H1 (cell line): ENCODE results near the gene VARS2. TPM values are rescaled to one million over a fixed set of nuclear protein-coding genes. Genes with fewer than 3 reads are reported as not detected.

Experiments used
- CTCF ChIA-PET: fragments of 300-600 bp; sonication (Branson Sonifier 250); formaldehyde crosslinking; loops from one replicate; lab custom pipeline; 2021; ENCODE audit not compliant: partially characterized antibody; lab: Charles Lee
- POLR2A ChIA-PET: fragments of 300-600 bp; sonication (Branson Sonifier 250); formaldehyde crosslinking; loops from one replicate; lab custom pipeline; 2021; ENCODE audit warnings: inconsistent platforms; ENCODE audit not compliant: partially characterized antibody; lab: Charles Lee
- DNase-seq, 2 experiments: peaks; one replicate each; pipeline versions ENCODE4 v3.0.0 to v3.0.0-alpha.2; 2010 to 2022; ENCODE audit warnings: low spot score in 2 of 2, low read depth in 1 of 2, mixed read lengths in 1 of 2
- FAIRE-seq: peaks from 2 replicates; lab custom pipeline; 2011; peaks lifted over from hg19 to GRCh38; lab: Jason Lieb, UNC
- H2AFZ ChIP-seq: 2 replicates; pipeline ENCODE4 v1.8.1; 2012; ENCODE audit warnings: low read length, inconsistent platforms
- H2AK5ac ChIP-seq: 2 replicates; pipeline ENCODE4 v1.6.1; 2013; ENCODE audit warnings: low read depth, low read length
- H2BK120ac ChIP-seq: replicated peaks from 2 replicates; pipeline ENCODE3; 2013; ENCODE audit warnings: low read depth, low read length, inconsistent platforms
- H2BK12ac ChIP-seq: 2 replicates; pipeline ENCODE4 v1.6.1; 2013; ENCODE audit warnings: low read depth, low read length
- H2BK15ac ChIP-seq: 2 replicates; pipeline ENCODE4 v1.6.1; 2013; ENCODE audit warnings: low read length
- H2BK20ac ChIP-seq: 2 replicates; pipeline ENCODE4 v1.6.1; 2013; ENCODE audit warnings: low read length
- H2BK5ac ChIP-seq: 2 replicates; pipeline ENCODE4 v1.6.1; 2013; ENCODE audit warnings: low read depth, low read length
- H3K14ac ChIP-seq: 2 replicates; pipeline ENCODE4 v1.6.1; 2013; ENCODE audit warnings: inconsistent platforms; ENCODE audit not compliant: insufficient read length
- H3K18ac ChIP-seq: 2 replicates; pipeline ENCODE4 v1.6.1; 2013; ENCODE audit warnings: low read length; ENCODE audit errors: extremely low read depth
- H3K23ac ChIP-seq: 2 replicates; pipeline ENCODE4 v1.6.1; 2013; ENCODE audit warnings: inconsistent platforms; ENCODE audit not compliant: insufficient read length
- H3K23me2 ChIP-seq: 2 replicates; pipeline ENCODE4 v1.6.1; 2013; ENCODE audit warnings: low read depth, low read length
- H3K27ac ChIP-seq: 2 replicates; pipeline ENCODE4 v1.6.1; 2011; ENCODE audit warnings: low read depth, low read length, inconsistent platforms
- H3K27me3 ChIP-seq, 4 experiments: replicated peaks in 1 of 4; 1 replicate in 1 of 4; 2 replicates in 3 of 4; pipeline versions ENCODE4 v1.6.1 to v1.8.1; 2011 to 2013; ENCODE audit warnings: low read length in 3 of 4, mild to moderate bottlenecking in 3 of 4, inconsistent platforms in 2 of 4, mixed read lengths in 2 of 4, moderate library complexity in 1 of 4; ENCODE audit not compliant: control insufficient read depth in 3 of 4, insufficient read depth in 3 of 4; ENCODE audit errors: extremely low read depth in 1 of 4
- H3K36me3 ChIP-seq, 4 experiments: 2 replicates each; pipeline versions ENCODE4 v1.6.1 to v1.8.1; 2011 to 2013; ENCODE audit warnings: mild to moderate bottlenecking in 4 of 4, low read length in 3 of 4, moderate library complexity in 2 of 4, control low read depth in 1 of 4, inconsistent platforms in 1 of 4; ENCODE audit not compliant: insufficient read depth in 4 of 4, control insufficient read depth in 2 of 4
- H3K4ac ChIP-seq: replicated peaks from 2 replicates; pipeline ENCODE3; 2013; ENCODE audit warnings: low read length, low read depth, mixed read lengths, inconsistent platforms; ENCODE audit not compliant: insufficient read length
- H3K4me1 ChIP-seq, 4 experiments: replicated peaks in 1 of 4; 1 replicate in 1 of 4; 2 replicates in 3 of 4; pipeline versions ENCODE4 v1.6.1 to v1.8.1; 2011 to 2013; ENCODE audit warnings: low read length in 3 of 4, inconsistent platforms in 2 of 4, mixed read lengths in 1 of 4; ENCODE audit not compliant: insufficient read depth in 4 of 4, control insufficient read depth in 3 of 4
- H3K4me2 ChIP-seq, 2 experiments: 2 replicates each; pipeline versions ENCODE4 v1.6.1 to v1.8.1; 2011 to 2013; ENCODE audit warnings: low read depth in 2 of 2, low read length in 2 of 2, control low read depth in 1 of 2, inconsistent platforms in 1 of 2, mild to moderate bottlenecking in 1 of 2; ENCODE audit not compliant: insufficient read depth in 1 of 2
- H3K4me3 ChIP-seq, 4 experiments: fragments of 200-600, 300-600 bp in 1 of 4; sonication (generic), shearing (Covaris generic), sonication (Bioruptor Twin) in 1 of 4; 2 replicates each; pipeline versions ENCODE4 v1.5.1 to v1.8.1; 2011 to 2016; ENCODE audit warnings: low read length in 4 of 4, low read depth in 3 of 4, control low read depth in 2 of 4, inconsistent platforms in 2 of 4, mild to moderate bottlenecking in 2 of 4, mixed read lengths in 1 of 4, moderate library complexity in 1 of 4; ENCODE audit not compliant: insufficient read depth in 2 of 4; ENCODE audit errors: extremely low read depth in 1 of 4
- H3K56ac ChIP-seq: replicated peaks from 2 replicates; pipeline ENCODE3; 2013; ENCODE audit warnings: low read depth, mild to moderate bottlenecking, mixed read lengths, low read length, inconsistent platforms; ENCODE audit not compliant: insufficient read length
- H3K79me1 ChIP-seq: 2 replicates; pipeline ENCODE4 v1.6.1; 2013; ENCODE audit warnings: low read depth, low read length, control low read depth
- H3K79me2 ChIP-seq, 2 experiments: 2 replicates each; pipeline versions ENCODE4 v1.6.1 to v1.8.1; 2012 to 2013; ENCODE audit warnings: low read length in 2 of 2, mild to moderate bottlenecking in 2 of 2, inconsistent platforms in 1 of 2; ENCODE audit not compliant: insufficient read depth in 2 of 2, control insufficient read depth in 1 of 2
- H3K9ac ChIP-seq, 4 experiments: replicated peaks in 1 of 4; 1 replicate in 1 of 4; 2 replicates in 3 of 4; pipeline versions ENCODE4 v1.6.1 to v1.8.1; 2011 to 2013; ENCODE audit warnings: low read depth in 3 of 4, low read length in 3 of 4, control low read depth in 2 of 4, mild to moderate bottlenecking in 2 of 4, moderate library complexity in 2 of 4, inconsistent platforms in 1 of 4; ENCODE audit errors: extremely low read depth in 1 of 4
- H3K9me3 ChIP-seq, 2 experiments: 2 replicates each; pipeline versions ENCODE4 v1.6.1 to v1.8.1; 2012 to 2013; ENCODE audit warnings: mild to moderate bottlenecking in 2 of 2, moderate library complexity in 2 of 2, control low read depth in 1 of 2, inconsistent platforms in 1 of 2, low read depth in 1 of 2, low read length in 1 of 2, mixed read lengths in 1 of 2; ENCODE audit not compliant: insufficient read depth in 2 of 2
- H4K20me1 ChIP-seq, 2 experiments: replicated peaks in 1 of 2; 2 replicates each; pipeline versions ENCODE3 to v1.8.1; 2011 to 2013; ENCODE audit warnings: inconsistent platforms in 2 of 2, low read length in 2 of 2, mild to moderate bottlenecking in 1 of 2; ENCODE audit not compliant: insufficient read depth in 2 of 2, control insufficient read depth in 1 of 2
- H4K5ac ChIP-seq: 2 replicates; pipeline ENCODE4 v1.6.1; 2013; ENCODE audit warnings: low read length, low read depth, mixed read lengths, inconsistent platforms; ENCODE audit not compliant: insufficient read length
- H4K8ac ChIP-seq: 2 replicates; pipeline ENCODE4 v1.8.0; 2013; ENCODE audit warnings: mild to moderate bottlenecking, moderate library complexity, low read length, inconsistent platforms; ENCODE audit not compliant: insufficient read depth; ENCODE audit errors: extremely low read depth
- H4K91ac ChIP-seq: replicated peaks from 2 replicates; pipeline ENCODE3; 2013; ENCODE audit warnings: low read length, mixed read lengths, inconsistent platforms; ENCODE audit not compliant: insufficient read length
- ATF3 ChIP-seq: IDR thresholded peaks from 2 replicates; pipeline ENCODE4 v1.6.1; 2011; ENCODE audit warnings: low read depth, mild to moderate bottlenecking, low read length; ENCODE audit not compliant: insufficient read depth
- CHD2 ChIP-seq: IDR thresholded peaks from 2 replicates; pipeline ENCODE4 v1.6.1; 2012; ENCODE audit warnings: low read length, improper control_type of control experiment
- CTCF ChIP-seq, 3 experiments: IDR thresholded peaks; 1 replicate in 2 of 3; 2 replicates in 1 of 3; pipeline versions ENCODE4 v1.5.1 to v1.6.1; 2011; ENCODE audit warnings: low read length in 3 of 3, mild to moderate bottlenecking in 3 of 3, inconsistent platforms in 2 of 3, low read depth in 1 of 3, moderate library complexity in 1 of 3; ENCODE audit not compliant: insufficient read depth in 1 of 3; ENCODE audit errors: control extremely low read depth in 1 of 3
- JUND ChIP-seq: IDR thresholded peaks from 2 replicates; pipeline ENCODE4 v1.6.1; 2011; ENCODE audit warnings: mild to moderate bottlenecking, improper control_type of control experiment, low read length
- POLR2AphosphoS5 ChIP-seq: IDR thresholded peaks from 2 replicates; pipeline ENCODE4 v1.6.1; 2011; ENCODE audit warnings: low read depth, low read length
- RAD21 ChIP-seq, 2 experiments: IDR thresholded peaks in 1 of 2; conservative IDR thresholded peaks in 1 of 2; 2 replicates each; pipeline ENCODE4 v1.6.1; 2011; ENCODE audit warnings: low read depth in 2 of 2, low read length in 2 of 2, improper control_type of control experiment in 1 of 2, inconsistent platforms in 1 of 2, mild to moderate bottlenecking in 1 of 2, moderate library complexity in 1 of 2
- SIN3A ChIP-seq, 2 experiments: IDR thresholded peaks in 1 of 2; conservative IDR thresholded peaks in 1 of 2; 2 replicates each; pipeline ENCODE4 v1.6.1; 2011 to 2012; ENCODE audit warnings: low read length in 2 of 2, improper control_type of control experiment in 1 of 2, low read depth in 1 of 2, mild to moderate bottlenecking in 1 of 2
- TAF7 ChIP-seq: optimal IDR thresholded peaks from 2 replicates; pipeline ENCODE3; 2011; ENCODE audit warnings: low read depth, mild to moderate bottlenecking, inconsistent platforms, low read length, moderate library complexity, borderline replicate concordance
- WGBS, 2 experiments: shearing (Covaris generic) in 1 of 2; methylation state at CpG; one replicate each; pipeline versions ENCODE4 v1.1.6 to v1.1.7; 2013 to 2015; ENCODE audit warnings: low lambda C conversion rate in 2 of 2, mixed read lengths in 2 of 2, inconsistent platforms in 1 of 2, low coverage in 1 of 2, missing lambda C conversion rate in 1 of 2; ENCODE audit not compliant: insufficient replicate concordance in 2 of 2, insufficient coverage in 1 of 2, insufficient read length in 1 of 2; ENCODE audit errors: extremely low coverage in 1 of 2, missing lambda C conversion rate in 1 of 2; 5-methylcytosine and 5-hydroxymethylcytosine counted together
- polyA plus RNA-seq, 7 experiments: library from polyadenylated mRNA; depleted of rRNA in 3 of 7; stranded (reverse) in 5 of 7; unstranded in 2 of 7; fragments of >200 nt in 5 of 7; fragments of 200-250 nt in 2 of 7; gene quantifications; 1 replicate in 5 of 7; 2 replicates in 1 of 7; 4 replicates in 1 of 7; pipeline versions ENCODE4 v1.2.1 to v1.2.3, GENCODE V29; 2011 to 2013; ENCODE audit warnings: missing spikeins in 2 of 7, mixed read lengths in 2 of 7
- total RNA-seq: library from RNA; stranded (reverse); fragmentation: NEBNext Ultra II Directional; extraction: Animal tissue kit (Norgen Biotek cat#: 25700); gene quantifications from 2 replicates; pipeline ENCODE4 v1.2.1, GENCODE V29; 2021

VARS2 gene
- total and polyA plus RNA-seq, 2 of the 8 experiments (the other 6 are each of a cell fraction or from before 2014, with no cell fraction given): 26.8 to 47.7 TPM

- no peaks in the 10 kb centered on the region for H3K9me3 ChIP-seq
- peaks cover 2 to 18% (median 13%) of the 10 kb centered on the region in 4 experiments; a peak in 7 of 8 replicates for H3K36me3 ChIP-seq
- no peak overlapping the region for H2AFZ ChIP-seq
- H4K5ac ChIP-seq: peak overlapping the region; percentile 23
- FAIRE-seq (no peak), DNase-seq (no peak)
- WGBS, 2 experiments: 38% methylated on average over 5 of the region's 5 CpGs; no CpG with 5 or more reads in 1 of the 2 experiments
- peaks cover 3% of the 10 kb centered on the region; the same call in 1 of the 2 replicates for H3K23me2 ChIP-seq
- no peaks in the 10 kb centered on the region; a peak in 1 of 4 replicates for H3K79me2 ChIP-seq
- H3K14ac ChIP-seq: no peak overlapping the region
- no peak overlapping the region for H2BK5ac ChIP-seq
- H3K18ac ChIP-seq: no peak overlapping the region
- ChIA-PET CTCF (interaction anchor here (0.7 to 16.0 kb wide), 50 partner anchors 9 to 241 kb away, joined by 3 to 285 read pairs (median 4); partner anchors contain the start of genes DDR1, MUC21, MUCL3 and SFTA2), POLR2A (interaction anchor here (0.7 to 4.0 kb wide), 15 partner anchors 10 to 224 kb away, joined by 3 to 22 read pairs (median 3); no protein-coding TSS in a partner anchor)
- H3K4me1 ChIP-seq: peaks cover 0 to 14% (median 6%) of the 10 kb centered on the region in 4 experiments; a peak in 5 of 7 replicates
- H3K27me3 ChIP-seq: no peaks in the 10 kb centered on the region
- no peak overlapping the region for H2AK5ac ChIP-seq
- H2BK20ac ChIP-seq: no peak overlapping the region
- no peak overlapping the region for H4K91ac ChIP-seq
- H3K23ac ChIP-seq: no peak overlapping the region
- no peak overlapping the region for H3K56ac ChIP-seq
- H2BK15ac ChIP-seq: no peak overlapping the region
- no peak overlapping the region for H3K9ac ChIP-seq
- H3K79me1 ChIP-seq: no peaks in the 10 kb centered on the region
- H3K27ac ChIP-seq: no peak overlapping the region
- no peak overlapping the region for H3K4ac ChIP-seq
- H3K4me2 ChIP-seq: no peak overlapping the region; a peak in 2 of 4 replicates
- no peak overlapping the region for H2BK12ac ChIP-seq
- no peak overlapping the region for H4K8ac ChIP-seq
- TF ChIP-seq JUND (no peak), SIN3A (conservative IDR thresholded peaks at IDR 0.05 in 1 of 2, IDR thresholded peaks at IDR 0.05 in 1 of 2; ENCODE audit: low read depth in 1 of 2, low read length in 2 of 2) (no peak), RAD21 (IDR thresholded peaks at IDR 0.05 in 1 of 2, conservative IDR thresholded peaks at IDR 0.05 in 1 of 2; ENCODE audit: low read depth in 2 of 2, low read length in 2 of 2) (peak; percentile 88), POLR2AphosphoS5 (no peak), ATF3 (no peak), TAF7 (no peak), CHD2 (no peak), CTCF (IDR thresholded peaks at IDR 0.05; ENCODE audit: control extremely low read depth in 1 of 3, insufficient read depth in 1 of 3, low read depth in 1 of 3, low read length in 3 of 3) (peak in 2 of 3 experiments; percentile 64 to 83; a peak in 3 of 4 replicates)
- H2BK120ac ChIP-seq: no peak overlapping the region
- no peak overlapping the region for H3K4me3 ChIP-seq
- H4K20me1 ChIP-seq: no peaks in the 10 kb centered on the region
Measured at GRCh38 chr6:30915591-30915946, 1.5 kb downstream of the VARS2 start.
